Stimulated activated CD8-positive, alpha-beta memory T cell treated with anti-CD3 and anti-CD28 coated beads, Interleukin-2, amount 100 ng/mL, for 48 hours (primary cell): Measurements from ENCODE around the gene HHAT.

Source experiments
- DNase-seq, 2 donors: peaks; one replicate each; pipeline ENCODE4 v3.0.0-alpha.2; 2020; ENCODE audit warnings: low read depth in 2 of 2

Gene HHAT

DNA sequence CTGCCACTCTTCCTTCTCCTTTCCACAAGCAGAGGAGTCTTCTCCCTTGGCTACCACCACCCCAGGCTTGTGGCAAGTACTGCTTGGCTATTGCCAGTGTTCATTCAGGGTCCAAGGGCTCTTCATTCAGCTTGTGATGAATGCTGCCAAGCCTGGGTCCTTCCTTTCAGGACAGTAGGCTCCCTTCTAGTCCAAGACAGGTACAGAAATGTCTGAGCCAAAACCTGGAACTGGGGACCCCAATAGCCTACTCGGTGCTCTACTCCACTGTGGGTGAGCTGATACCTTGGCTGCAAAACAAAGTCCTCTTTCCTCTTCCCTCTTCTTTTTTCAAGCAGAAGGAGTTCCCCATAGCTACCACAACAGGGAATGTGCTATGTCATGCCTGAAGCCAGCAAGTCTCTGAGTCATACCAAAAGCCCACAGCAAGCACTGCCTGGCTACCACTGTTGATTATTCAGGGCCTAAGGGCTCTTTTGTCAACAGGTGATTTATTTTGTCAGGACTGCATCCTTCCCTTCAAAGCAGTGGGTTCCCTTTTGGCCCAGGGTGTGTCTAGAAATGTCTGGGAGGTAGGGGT is 268.9 kb downstream of the HHAT start:
- no peak for DNase-seq

DNA sequence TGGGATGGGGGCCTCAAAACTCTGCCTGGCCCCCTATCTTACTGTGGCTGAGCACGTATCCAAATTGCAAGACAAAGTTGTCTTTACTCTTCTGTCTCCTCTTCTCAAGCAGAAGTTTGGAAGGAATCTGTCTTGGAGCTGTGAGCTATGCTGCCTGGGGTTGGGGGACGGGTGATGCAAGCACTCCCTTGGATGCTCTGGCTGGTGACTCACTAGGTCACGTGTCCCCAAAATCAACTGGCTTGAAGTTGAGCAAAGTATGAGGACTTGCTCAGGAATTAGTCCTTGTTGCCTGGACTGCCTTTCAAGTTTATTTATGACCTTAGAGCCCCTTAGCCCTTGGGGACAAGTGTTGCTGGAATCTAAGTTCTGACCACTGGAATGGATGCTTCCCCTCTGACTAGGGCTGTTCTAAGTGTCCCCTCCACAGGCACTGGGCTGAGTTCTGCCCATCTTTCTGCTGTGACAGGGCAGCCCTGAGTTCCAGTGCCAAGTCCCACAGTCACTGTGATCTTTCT is 269.5 kb downstream of the HHAT start:
- DNase-seq: no peak

DNA sequence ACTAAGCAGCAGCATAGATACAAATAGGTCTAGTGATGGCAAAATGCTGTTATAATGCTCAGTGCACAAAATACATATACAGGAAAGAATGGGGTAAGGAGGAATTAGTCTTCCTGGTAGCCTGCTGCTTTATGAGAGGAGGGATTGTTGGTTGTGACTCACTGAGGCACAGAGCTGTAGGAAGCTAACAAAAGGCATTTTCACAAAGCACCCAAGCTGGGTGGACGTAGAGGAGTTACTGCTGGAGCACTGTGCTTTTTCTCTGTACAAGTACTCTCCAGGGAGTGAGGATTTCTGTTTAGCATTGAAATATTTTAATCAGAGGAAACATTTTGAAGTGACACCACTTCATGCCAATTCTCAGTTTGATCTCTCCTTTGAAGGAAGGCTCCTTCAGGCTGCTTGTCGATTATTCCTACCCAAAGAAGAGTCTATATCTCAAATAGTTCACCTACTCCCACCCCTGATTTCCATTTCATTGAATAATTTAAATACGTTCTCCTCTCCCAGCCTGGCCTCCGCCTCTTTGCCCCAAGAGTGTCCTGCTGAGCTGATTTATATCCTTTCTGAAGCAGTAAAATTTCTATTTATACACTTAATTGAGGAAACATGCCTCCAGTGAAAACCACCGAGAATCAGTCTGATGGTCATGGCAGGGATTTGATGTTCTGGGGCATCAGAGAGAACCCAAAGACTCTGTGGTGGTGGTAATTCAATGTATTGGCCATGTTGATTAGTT is 271.9 kb downstream of the HHAT start:
- no peak for DNase-seq

DNA sequence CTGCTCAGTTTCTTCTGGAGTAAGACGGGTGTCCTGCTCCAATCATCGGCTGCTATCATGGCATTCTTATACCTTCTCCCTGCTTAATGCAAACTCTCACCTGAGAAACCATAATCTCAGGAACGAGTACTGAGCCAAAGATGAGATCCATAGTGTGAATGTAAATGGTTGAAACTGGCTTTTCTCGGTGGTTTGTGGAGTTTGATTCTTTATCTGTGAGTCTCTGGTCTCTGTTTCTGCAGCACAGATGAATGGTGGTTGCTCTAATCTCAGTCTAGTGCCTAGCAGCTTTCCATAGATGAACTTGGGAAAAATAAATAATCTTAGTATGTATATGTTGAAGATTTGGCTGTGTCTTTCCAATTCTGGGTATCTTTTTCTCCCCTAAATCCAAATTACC is 274.4 kb downstream of the HHAT start:
- no peak for DNase-seq

DNA sequence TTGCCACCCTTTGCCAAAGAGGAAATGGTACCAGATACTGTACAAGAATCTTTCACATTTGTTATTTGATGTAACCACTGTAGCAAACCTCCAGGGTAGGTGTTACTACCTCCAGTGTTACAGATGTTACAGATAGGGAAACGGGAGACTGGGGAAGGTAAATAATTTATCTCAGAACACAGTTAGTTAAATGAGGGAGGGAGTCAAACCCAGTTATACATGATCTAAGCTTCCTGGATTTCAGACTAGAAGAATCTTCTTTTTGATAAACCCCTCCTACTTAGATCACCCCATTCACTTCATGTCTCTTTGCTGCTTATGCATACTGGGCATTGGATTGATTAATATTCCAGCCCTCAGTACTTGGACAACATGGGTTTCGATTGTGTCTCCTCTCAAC is 276.4 kb downstream of the HHAT start:
- DNase-seq: no peak

DNA sequence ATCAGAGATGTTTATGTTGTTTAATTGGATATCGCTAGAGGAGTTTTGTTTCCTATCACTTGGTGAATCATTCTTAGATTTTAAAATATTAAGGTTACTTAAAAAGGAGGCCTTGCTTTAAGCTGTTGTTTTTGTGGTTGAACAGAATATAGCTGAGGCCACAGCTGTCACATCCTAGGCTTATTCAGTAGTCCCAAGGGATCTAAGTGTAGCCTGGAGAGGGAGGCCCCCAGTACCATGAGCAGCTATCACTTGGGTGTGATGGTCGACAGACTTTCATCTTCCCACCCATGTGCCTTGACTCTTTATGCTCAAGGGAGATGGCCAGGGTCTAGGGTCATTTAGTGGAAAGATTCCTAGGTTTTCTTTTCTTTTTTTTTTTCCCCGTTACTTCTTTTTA is 278.7 kb downstream of the HHAT start:
- DNase-seq: no peak

DNA sequence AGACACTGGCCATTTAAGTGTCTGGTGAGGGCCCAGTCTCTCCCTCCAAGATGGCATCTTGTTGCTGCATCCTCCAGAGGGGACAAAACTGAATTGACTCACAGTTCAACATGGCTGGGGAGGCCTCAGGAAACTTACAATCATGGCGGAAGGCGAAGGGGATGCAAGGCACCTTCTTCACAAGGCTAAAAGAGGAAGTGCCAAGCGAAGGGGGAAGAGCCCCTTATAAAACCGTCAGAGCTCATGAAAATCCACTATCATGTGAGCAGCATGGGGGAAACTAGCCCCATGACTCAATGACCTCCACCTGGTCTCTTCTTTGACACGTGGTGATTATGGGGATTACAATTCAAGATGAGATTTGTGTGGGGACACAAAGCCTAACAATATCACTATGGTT is 280.1 kb downstream of the HHAT start:
- DNase-seq: no peak

DNA sequence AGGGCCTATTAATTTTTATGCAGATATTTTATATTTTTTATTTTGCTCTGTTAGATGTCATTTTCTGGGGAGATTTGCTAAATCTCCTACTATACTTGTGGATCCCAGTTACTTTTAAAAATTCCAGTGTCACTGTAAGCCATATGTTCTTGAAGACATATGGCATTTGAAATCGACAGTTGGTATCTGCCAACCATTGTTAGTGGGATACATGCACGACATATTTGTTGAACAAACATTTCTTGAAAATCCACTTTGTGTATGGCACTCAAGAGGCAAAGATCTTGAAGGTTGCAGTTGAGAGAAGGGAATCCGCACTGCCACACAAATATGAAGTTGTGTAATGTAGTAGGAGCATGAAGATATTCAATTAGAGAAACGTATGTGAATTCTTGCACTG is 287.7 kb downstream of the HHAT start:
- no peak for DNase-seq

DNA sequence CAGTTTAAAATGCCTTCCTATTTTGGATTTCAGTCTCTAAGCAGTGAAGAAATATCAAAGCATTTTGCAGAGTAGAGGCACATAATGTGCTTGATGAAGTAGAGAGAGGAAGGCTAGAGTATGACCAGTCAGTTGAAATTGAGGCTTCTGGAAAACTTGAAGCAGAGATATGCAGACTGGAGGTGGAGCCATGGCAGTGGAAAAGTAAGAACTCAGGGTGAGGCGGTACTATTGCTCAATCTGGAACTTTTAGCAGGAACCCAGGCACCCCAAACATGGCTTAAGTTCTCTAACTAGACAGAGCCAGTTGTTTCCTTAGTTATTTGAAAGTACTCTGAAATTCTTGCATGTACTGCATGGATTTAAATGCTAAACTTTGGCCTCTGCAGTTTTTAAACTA is 288.6 kb downstream of the HHAT start:
- no peak for DNase-seq

DNA sequence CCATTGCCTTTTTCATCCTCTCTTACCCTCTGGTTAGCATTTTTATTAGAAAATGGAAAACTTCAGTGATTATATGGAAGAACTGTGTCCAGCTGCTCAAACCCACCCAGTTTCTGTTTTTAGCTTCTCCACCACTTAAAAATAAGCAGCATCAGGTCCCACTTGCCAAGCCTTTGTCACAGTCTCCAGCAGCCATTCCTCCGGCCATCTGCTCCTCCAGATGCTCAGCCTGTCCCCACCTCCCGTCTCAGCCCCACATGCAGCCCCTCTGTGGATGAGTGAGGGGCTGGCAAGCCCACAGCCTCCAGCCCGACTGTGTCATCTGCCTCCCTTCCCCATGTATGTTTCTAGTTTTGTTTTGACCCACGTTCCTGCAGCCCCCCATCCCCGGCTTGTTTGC is 289.7 kb downstream of the HHAT start:
- no peak for DNase-seq

DNA sequence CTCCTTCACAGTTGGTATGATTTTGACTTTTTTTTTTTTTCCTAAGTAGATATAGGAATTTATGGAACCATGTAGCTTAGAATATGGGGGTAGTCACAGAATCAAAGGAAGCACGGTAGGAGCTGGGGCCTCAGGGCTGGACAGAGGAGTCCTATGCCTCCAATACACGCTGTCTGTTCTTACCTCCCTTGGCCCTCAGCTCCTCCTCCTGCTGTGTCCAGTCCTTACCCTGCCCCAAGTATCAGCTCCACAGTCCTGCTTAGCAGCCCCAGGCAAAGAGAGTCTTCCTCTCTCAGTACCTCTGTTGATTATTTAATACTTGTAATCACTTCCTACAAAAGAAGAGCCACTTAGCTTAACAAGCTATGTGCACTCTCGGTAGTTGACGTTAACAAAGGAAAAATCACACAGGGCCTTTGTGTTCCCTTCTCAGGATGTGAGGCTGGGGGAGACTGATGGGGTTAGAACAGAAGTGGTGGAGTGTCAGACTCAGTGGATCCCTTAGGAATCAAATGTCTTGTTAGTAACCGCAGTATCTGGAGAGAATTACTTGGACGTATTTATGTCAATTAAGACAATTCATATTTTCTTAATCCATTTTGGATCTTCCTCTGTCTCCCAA is 292.3 kb downstream of the HHAT start:
- DNase-seq: no peak

DNA sequence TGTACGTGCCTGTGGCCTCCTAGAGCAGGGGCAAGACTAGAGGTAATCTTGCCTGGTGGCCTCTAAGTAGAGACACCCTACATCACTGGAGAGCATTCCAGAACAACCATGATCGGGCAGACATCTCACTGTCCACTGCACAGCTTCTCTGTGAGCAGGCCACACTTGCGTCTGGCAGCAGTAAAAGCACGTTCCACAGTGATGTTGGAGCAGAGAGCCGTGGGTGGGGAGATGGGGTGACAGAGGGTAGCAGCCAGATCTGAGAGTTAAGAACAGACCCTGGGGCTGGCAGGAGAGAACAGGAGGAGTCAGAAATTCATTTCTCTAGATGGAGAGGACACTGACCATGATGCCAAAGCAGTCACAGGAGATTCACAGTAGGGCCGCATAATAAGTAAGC is 293.0 kb downstream of the HHAT start:
- no peak for DNase-seq

DNA sequence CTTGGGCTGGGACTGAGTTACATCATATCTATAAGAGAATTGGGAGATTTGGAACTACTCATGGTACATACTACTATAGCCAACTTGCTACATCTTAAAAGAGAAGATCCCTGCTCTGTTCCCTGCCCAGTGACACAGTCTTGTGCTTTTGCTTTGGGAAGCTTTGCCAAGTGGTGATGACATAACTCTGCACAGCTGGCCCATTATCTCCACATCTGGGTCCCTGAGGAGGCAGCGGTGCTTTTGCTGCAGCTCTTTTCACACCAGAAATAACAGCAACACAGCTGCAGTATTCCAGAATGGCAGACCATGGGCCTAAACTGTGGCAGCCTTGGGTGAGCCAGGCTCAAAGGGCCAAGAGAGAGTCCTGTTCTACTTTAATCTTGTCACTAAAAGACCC is 296.0 kb downstream of the HHAT start:
- DNase-seq: no peak

DNA sequence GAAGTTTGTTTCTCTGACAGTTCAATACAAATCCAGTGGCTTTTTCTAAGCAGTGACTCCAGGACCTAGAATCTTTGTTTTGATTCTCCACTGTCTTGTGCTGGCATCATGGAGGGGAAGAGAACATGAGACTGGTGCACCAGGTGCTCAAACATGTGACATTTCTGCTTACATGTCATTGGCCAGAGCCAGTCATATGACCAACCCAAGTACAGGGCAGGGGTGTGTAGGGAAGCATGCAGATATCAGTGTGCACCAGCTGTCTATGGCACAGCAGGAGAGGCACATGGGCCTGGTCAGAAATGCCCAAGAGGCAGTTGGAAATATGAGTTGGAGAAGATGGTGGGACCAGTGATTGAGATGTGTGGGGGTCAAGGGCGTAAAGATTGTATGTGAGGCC is 297.0 kb downstream of the HHAT start:
- DNase-seq: no peak

DNA sequence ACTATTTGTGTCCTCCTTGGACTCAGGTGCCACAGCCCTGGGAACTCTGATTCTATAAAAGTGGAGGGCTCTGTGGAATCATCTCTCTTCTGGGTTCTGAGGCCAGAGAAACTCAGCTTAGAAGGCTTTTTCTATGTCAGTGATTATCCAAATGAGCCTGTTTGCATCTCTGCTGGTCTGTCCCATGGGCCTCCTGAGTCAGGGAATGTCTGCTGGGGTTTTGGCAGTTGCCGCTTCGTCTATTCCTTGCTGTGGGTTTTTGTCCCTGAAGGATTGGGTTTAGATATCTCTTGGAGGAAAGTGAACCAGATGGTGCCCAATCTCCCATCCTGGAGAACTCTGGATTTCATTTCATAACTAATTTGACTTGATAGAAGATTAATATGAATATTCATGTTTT is 297.6 kb downstream of the HHAT start:
- no peak for DNase-seq

DNA sequence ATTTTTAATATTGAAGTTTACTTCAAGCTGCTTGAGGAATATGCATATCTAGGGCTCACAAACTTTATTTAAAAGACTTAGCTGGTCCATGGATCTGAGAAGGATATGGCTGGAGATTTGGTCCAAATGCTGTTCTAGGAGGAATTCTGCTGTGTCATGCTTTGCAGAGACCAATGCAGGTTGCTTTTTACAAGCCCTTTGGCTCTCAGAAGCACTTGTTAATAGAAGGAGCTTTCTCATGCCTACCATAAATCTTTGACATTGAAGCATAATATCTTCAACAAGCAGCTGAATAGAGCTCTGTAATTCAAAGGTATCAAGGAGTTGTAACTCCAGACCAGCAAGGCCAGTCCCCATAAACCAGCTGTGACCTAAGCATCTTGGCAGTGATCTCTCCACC is 299.1 kb downstream of the HHAT start:
- DNase-seq: no peak

DNA sequence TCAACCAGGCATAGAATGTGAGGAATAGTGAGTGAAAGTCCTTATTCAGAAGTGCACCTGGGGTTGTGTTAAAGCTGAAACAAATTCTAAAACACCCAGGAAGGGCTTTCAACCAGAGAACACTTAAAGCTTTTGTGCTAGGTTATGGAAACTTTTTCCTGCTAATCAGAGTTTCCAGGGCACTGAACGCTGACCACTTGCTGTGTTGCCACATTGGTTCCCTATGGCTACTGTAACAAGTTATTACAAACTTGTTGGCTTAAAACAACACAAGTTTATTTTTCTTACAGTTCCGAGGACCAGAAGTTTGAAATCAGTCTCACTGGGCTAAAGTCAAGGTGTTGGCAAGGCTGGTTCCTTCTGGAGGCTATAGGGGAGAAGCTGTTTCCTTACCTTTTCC is 300.6 kb downstream of the HHAT start:
- no peak for DNase-seq

DNA sequence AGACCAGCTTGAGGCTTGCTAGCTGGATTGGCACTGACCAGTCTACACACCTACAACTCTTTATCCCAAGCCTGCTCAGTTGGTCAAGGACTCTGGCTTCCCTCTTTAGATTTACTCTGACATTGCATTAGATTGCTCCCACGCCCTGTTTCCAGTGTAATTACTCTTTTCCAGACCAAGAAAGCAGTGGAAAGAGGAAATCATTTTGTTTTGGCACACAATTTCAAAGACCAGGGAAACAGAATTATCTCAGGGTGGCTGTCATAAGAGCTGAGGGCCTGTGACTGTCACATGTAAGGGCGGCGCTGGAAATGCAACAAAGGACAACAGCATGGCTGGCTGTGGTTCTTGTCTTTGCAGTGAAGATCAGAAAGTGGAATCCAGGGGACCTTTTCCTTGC is 302.7 kb downstream of the HHAT start:
- no peak for DNase-seq

DNA sequence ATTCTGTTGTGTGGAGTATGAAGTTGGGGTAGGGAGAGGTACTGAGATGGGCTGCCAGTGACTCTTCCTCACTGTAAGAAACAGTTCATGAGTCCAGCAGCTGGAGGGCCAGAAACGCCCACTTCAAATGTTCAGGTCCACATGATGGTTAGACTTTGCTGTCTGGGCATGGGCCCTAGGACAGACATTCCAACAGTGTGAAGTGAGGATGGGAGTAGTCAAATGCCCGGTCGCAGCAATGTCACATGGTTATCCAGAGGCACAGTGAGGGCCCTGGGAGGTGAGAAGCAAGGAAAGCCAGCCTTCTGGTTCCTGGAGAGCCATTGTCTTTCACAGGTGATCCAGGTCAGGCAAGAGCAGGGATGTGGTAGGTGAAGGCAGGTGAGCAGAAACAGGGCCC is 304.4 kb downstream of the HHAT start:
- DNase-seq: no peak

DNA sequence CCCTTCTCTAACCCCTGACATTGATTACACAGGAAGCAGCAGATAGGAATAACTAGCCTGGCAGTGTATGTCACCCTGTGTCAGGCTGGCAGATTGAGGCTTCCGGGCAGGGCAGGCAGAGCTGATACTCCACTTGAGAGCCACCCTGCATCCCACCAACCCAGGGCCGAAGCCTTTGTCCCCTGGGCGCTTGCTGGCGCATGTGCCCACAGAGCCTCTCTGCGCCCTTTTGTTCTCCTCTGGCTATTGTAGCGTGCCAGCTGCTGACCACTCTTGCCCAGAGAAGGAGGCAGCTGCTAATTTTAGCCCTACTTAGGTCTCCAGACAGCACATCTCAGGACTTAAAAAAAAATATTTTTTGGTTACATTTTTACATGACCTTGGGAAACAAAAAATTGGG is 304.9 kb downstream of the HHAT start:
- DNase-seq: no peak

DNA sequence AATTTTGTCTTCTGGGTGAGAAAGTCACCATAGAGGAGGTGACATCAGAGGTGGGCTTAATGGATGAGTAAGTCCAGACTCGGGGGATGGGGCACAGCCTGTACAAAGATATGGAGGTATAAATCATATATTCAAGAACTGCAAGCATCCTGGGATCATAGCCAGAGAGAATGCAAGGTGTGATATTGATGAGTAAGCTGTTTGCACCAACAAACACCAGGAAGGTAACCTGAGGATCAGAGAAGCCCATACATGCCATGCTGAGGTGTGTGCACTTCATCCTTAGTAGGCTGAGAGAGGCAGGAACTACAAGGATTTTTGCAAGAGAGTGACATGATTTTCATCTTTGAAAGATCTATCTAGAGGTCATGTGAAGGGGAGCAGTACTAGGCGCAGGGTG is 306.4 kb downstream of the HHAT start:
- no peak for DNase-seq

DNA sequence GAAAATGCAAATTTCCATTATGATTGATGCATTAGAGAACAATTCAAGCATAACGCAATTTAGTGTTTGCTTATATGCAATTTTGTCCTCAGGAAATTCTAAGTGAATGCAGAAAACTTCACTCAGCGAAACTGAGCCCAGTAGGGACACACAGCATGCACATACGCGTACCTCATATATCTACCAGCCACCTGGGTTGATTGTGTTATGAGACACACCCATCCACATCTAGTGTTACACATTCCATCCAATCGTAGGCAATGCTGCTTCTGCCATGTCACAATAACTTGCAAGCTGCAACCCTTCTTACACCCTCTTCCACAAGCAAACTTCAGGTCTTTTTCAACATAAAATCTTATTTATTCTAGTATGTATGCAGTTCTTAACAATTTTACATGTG is 312.9 kb downstream of the HHAT start:
- no peak for DNase-seq

DNA sequence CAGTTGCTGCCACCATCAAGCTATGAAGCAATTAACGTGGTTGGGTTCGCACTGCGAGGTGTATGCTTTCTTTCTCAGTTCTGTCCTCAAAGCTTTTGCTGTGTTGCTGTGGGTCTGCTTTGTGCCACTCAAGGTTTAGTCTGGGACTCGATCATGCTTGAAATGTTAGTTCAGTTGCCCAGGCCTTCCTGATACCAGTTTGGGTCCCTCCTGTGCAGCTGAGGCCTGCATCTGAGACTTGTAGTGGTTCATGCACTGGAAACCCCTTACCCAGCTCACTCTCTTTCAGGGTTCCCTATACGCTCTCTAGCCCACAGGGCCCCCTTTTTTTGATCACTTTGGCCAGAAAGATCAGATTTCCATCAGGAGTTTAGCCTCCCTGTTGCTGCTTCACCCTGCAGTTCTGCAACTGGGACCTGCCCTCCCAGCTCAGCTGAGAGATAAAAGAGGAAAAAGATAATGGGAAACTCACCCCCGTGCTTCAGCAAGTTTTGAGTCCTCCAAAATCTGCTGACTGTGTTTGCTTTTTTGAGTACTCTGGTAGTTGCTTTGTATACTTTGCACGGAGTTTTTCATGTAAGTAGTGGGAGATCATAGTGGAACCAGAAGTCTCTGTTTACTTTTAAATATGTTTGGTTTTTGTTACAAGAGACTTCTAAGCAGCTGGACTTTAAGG is 317.0 kb downstream of the HHAT start:
- DNase-seq: no peak
